Skeletal muscle cell (primary cell): ENCODE results near the gene GPR146.

Source experiments
- DNase-seq: peaks from one replicate; pipeline ENCODE4 v3.0.0-alpha.2; 2010; ENCODE audit warnings: low read depth
- H3K4me3 ChIP-seq: 2 replicates; pipeline ENCODE4 v1.5.1; 2011; ENCODE audit warnings: low read depth, mild to moderate bottlenecking, control low read depth, low read length, moderate library complexity

GPR146 gene

GRCh38 chr7:1099637-1100036 lies 55.3 kb downstream of the GPR146 start:
- DNase-seq: no peak
- H3K4me3 ChIP-seq: no peak overlapping the region

DNA sequence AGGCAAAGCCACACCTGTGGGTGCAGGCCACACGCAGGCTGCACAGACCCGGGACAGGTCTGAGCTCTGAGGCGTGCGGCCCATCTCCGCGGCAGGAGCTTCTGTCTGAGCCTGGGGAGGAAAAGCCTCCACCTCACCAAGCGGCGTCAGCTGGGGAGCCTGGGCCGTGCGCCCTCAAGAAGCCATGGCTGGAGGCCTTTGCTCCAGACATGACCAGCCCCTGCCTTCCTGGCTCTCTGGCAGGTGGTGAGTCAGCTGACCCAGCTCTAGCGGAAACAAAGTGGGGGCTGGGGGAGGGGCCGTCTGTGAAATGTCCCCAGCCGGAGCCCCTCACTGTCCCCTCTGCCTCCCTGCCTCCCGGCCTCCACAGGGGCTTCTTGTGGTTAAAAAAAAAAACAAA lies 56.0 kb downstream of the GPR146 start:
- no peak overlapping the region for H3K4me3 ChIP-seq
- DNase-seq: no peak

- no peak for DNase-seq
These were observed 56.7 kb downstream of the GPR146 start for GRCh38 chr7:1100834-1101562.

GRCh38 chr7:1101563-1102431 lies 57.5 kb downstream of the GPR146 start:
- no peak for DNase-seq
- H3K4me3 ChIP-seq: no peak overlapping the region

More at GRCh38 chr7:1100834-1101562, 56.7 kb downstream of the GPR146 start:
- H3K4me3 ChIP-seq: no peak overlapping the region

DNA sequence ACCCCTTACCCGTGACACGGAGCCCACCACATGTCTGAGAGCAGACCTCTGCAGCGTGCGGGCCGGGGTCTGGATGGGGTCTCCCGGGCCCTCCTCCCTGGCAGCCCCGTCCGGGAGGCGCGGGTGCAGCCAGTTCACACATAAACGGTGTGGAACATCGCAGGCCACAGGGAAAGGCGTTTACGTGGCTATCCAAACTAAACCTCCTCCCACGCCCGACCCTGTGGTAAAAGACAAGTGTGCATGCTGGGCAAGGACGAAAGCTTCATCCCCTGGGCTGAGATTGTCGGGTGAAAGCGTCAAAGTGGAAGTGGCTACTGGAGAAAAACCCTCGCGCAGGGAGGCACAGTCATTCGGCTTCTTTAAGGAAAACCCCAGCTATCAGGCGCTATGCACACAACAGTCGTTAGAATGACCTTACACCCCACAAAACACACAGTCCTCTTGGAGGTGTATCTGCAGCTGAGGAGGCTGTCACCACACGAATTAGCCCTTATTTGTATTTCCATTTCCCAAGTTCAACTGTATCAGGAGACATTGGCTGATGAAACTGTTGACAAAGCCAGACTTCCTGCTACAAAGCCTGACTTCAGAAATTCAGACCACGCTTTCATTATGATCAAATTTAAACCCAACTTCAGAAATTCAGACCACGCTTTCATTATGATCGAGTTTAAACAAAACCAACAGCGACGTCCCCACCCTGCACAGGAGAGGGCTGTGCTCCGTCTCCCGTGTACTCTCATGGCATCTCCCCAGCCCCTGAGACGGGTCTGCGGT lies 58.9 kb downstream of the GPR146 start:
- no peak for DNase-seq
- H3K4me3 ChIP-seq: no peak overlapping the region

- H3K4me3 ChIP-seq: no peak overlapping the region
- no peak for DNase-seq
These were observed 59.6 kb downstream of the GPR146 start for GRCh38 chr7:1103789-1104515.

GRCh38 chr7:1104516-1105179 lies 60.3 kb downstream of the GPR146 start:
- no peak for DNase-seq
- no peak overlapping the region for H3K4me3 ChIP-seq

- no peak for DNase-seq
- no peak overlapping the region for H3K4me3 ChIP-seq
These were observed 60.8 kb downstream of the GPR146 start for GRCh38 chr7:1105189-1105588.

DNA sequence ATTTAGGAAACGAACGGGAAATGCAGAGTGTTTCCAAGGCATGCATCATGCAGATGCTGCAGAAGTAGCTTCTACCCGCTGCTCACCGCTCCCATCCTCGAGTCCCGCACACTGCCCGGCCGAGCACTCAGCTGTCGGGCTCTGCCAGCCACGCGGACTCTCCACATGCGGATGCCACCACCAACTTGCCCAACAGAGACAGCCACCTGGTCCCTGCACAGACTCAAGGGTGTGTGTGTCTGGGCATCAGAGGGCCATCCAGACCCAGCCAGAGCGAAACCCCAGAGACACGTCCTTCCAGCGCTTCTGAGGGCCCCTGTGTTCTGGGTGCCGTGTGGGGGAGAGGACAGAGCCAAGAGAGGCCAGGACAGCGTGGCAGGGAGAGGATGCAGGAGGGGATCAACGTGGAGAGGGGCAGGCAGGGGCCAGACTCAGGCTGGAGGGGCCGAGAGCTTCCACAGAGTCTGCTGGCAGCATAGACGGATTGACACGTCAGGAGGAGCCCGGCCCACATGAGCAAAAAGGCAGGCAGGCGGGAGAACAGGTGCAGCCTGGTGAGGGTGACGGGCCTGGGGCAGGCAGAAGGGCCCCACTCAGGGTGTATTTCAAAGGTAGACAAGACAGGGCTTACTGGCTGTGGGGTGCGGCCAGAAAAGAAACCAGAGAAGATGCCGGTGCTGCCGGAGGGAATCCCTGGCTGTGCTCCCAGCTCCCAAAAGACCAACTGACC lies 61.9 kb downstream of the GPR146 start:
- H3K4me3 ChIP-seq: no peak overlapping the region
- no peak for DNase-seq

DNA sequence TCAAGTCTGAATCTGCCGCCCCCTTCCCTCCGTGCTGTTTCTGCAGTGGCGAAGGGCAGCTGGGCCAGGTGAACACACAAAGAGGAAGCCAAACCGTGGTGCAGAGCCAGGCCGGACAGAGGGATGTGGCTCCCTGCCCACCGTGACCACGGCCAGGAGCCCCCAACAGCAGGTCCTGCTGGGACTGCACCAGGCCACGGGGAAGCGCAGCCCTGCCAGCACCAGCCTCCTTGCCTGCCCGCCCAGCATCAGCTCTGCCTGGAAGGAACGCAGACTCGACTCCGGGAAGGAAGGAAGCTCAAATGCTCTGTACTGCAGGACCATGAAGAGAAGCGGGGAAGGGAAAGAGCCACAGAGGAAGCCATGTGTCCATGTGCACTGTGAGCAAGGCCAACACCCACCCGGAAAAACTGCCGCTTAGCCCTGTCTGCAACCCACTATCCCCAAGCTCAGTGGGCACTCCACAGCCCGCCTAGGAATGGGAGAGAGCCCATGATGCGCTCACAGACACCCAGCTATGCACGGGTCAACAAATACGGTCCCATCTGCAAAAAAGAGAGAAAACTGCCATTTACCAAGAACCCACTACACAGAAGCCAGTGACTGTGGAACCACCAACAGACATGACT lies 62.6 kb downstream of the GPR146 start:
- H3K4me3 ChIP-seq: no peak overlapping the region
- DNase-seq: no peak

DNA sequence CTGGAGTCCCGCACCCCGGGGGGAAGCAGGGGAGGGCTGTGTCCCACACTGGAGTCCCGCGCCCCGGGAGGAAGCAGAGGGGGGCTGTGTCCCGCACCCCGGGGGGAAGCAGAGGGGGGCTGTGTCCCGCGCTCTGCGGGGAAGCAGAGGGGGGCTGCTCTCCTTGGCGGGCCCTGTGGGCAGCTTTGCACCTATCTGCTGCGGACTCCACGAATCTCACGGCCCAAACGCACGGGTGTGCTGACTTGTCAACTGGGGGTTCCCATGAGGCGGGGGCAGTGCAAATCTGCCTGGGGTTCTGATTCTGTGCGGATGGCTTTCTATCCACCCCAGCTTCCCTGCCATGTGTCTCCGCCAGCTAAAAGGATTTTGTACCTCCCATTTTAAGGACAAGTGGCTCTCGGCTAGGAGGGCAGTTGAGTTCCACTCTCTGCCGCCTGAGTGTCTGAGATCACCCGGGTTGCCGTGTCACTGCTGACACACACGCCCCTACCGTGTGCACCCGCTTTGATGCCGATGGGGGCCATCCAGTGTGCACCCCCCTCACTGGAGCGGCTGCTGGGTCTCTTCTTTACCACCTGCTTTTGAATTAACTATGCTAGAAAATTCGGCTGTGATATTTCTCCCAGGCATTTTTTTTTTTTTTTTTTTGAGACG lies 64.0 kb downstream of the GPR146 start:
- no peak for DNase-seq
- H3K4me3 ChIP-seq: no peak overlapping the region
